ENCODE results near the gene FGFR2. TPM values are rescaled to one million over a fixed set of nuclear protein-coding genes. Genes with fewer than 3 reads are reported as not detected.
A peak's percentile ranks its signal among the peaks of the same experiment; 100 is the strongest.

FGFR2 gene
- polyA plus RNA-seq, 4 donors, result 1.1 to 31.2 (median 2.6) TPM

- Histone ChIP-seq H3K27me3 (ENCODE audit: control insufficient read depth in 3 of 3, insufficient read depth in 3 of 3, low read length in 3 of 3) (peaks cover 0 to 4% (median 2%) of the 10 kb centered on the region in 3 donors), H3K9me3 (ENCODE audit: control insufficient read depth in 2 of 2, insufficient read depth in 1 of 2, low read depth in 1 of 2, low read length in 1 of 2) (no peaks in the 10 kb centered on the region), H3K36me3 (ENCODE audit: control insufficient read depth in 3 of 3, insufficient read depth in 2 of 3, low read depth in 1 of 3, low read length in 3 of 3) (peaks cover 0 to 17% (median 0%) of the 10 kb centered on the region in 3 donors), H3K27ac (ENCODE audit: low read depth in 1 of 3, low read length in 2 of 3) (peak overlapping the region in 1 of 3 donors; percentile 70), H3K4me1 (ENCODE audit: control insufficient read depth in 3 of 3, insufficient read depth in 2 of 3, low read depth in 1 of 3, low read length in 2 of 3) (peaks cover 2 to 9% (median 2%) of the 10 kb centered on the region in 3 donors), H3K4me3 (ENCODE audit: low read depth in 1 of 3, low read length in 3 of 3) (peak overlapping the region; percentile 11 to 79 (median 48))
- FAIRE-seq (no peak), DNase-seq (peak in 1 of 2 donors; percentile 57)
- 41 to 86% (median 69%) methylated on average over 27 to 28 of the region's 28 CpGs for WGBS, 3 donors
Observed at GRCh38 chr10:121595806-121596688, 2.2 kb downstream of the FGFR2 start.

GRCh38 chr10:121595351-121595805 lies 2.9 kb downstream of the FGFR2 start:
- Histone ChIP-seq H3K27me3 (ENCODE audit: control insufficient read depth in 3 of 3, insufficient read depth in 3 of 3, low read length in 3 of 3) (peaks cover 0 to 4% (median 2%) of the 10 kb centered on the region in 3 donors), H3K4me3 (ENCODE audit: low read depth in 1 of 3, low read length in 3 of 3) (peak overlapping the region in 1 of 3 donors; percentile 79), H3K9me3 (ENCODE audit: control insufficient read depth in 2 of 2, insufficient read depth in 1 of 2, low read depth in 1 of 2, low read length in 1 of 2) (no peaks in the 10 kb centered on the region), H3K4me1 (ENCODE audit: control insufficient read depth in 3 of 3, insufficient read depth in 2 of 3, low read depth in 1 of 3, low read length in 2 of 3) (peaks cover 2 to 9% (median 2%) of the 10 kb centered on the region in 3 donors), H3K36me3 (ENCODE audit: control insufficient read depth in 3 of 3, insufficient read depth in 2 of 3, low read depth in 1 of 3, low read length in 3 of 3) (peaks cover 0 to 17% (median 0%) of the 10 kb centered on the region in 3 donors), H3K27ac (ENCODE audit: low read depth in 1 of 3, low read length in 2 of 3) (peak overlapping the region in 1 of 3 donors; percentile 43)
- FAIRE-seq, result no peak
- 66 to 79% (median 72%) methylated on average over 11 of the region's 11 CpGs for WGBS, 3 donors
- no peak for DNase-seq

DNA sequence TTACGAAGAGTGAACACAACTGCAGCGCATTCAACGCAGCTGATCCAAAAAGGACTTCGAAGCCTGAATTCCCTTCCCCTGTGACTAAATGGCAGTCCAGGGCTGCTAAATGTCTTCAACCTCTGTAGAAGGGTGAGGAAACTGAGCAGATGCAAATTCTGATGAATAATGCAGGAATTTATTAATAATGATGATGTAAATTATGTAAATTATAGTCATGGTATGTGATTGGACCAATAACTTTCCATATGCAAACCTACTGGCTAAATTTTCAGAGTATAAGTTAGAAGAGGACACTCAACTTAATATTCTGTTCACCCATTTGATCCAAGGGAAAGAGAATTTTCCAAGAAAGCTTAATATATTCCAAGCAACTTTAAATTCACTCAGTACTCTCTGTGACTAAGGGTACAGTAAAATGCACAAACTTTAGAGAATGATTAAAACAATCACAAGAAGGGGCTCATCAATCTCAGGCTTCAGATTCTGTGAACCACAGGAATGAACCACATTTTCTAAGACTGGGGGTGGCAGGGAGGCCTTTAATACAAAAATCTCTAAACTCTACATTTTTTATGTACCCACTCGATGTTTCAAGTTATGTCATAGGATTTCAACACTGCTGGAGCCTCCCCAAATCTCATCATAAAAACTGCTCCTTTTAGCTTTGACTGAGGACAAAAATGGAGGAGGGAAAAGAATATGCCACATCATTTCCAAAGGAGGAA lies 3.5 kb downstream of the FGFR2 start:
- H3K27ac ChIP-seq (ENCODE audit: low read depth in 1 of 3, low read length in 2 of 3), result no peak overlapping the region
- H3K4me1 ChIP-seq (ENCODE audit: control insufficient read depth in 3 of 3, insufficient read depth in 2 of 3, low read depth in 1 of 3, low read length in 2 of 3), result peaks cover 2 to 9% (median 2%) of the 10 kb centered on the region in 3 donors
- H3K4me3 ChIP-seq (ENCODE audit: low read depth in 1 of 3, low read length in 3 of 3), result no peak overlapping the region
- peaks cover 0 to 17% (median 0%) of the 10 kb centered on the region in 3 donors for H3K36me3 ChIP-seq (ENCODE audit: control insufficient read depth in 3 of 3, insufficient read depth in 2 of 3, low read depth in 1 of 3, low read length in 3 of 3)
- peaks cover 0 to 2% (median under 1%) of the 10 kb centered on the region in 3 donors for H3K27me3 ChIP-seq (ENCODE audit: control insufficient read depth in 3 of 3, insufficient read depth in 3 of 3, low read length in 3 of 3)
- DNase-seq, result no peak
- 84 to 86% (median 86%) methylated on average over 5 of the region's 5 CpGs for WGBS, 3 donors
- H3K9me3 ChIP-seq (ENCODE audit: control insufficient read depth in 2 of 2, insufficient read depth in 1 of 2, low read depth in 1 of 2, low read length in 1 of 2), result no peaks in the 10 kb centered on the region
- no peak for FAIRE-seq

- H3K36me3 ChIP-seq (ENCODE audit: control insufficient read depth in 3 of 3, insufficient read depth in 2 of 3, low read depth in 1 of 3, low read length in 3 of 3), result peaks cover 0 to 17% (median 0%) of the 10 kb centered on the region in 3 donors
- no peak for FAIRE-seq
- 73 to 86% (median 79%) methylated on average over 8 of the region's 8 CpGs for WGBS, 3 donors
Observed at GRCh38 chr10:121594076-121594475, 4.2 kb downstream of the FGFR2 start.

GRCh38 chr10:121593281-121594075 lies 4.8 kb downstream of the FGFR2 start:
- H3K4me1 ChIP-seq (ENCODE audit: control insufficient read depth in 3 of 3, insufficient read depth in 2 of 3, low read depth in 1 of 3, low read length in 2 of 3), result peaks cover 2 to 5% (median 2%) of the 10 kb centered on the region in 3 donors
- no peaks in the 10 kb centered on the region for H3K9me3 ChIP-seq (ENCODE audit: control insufficient read depth in 2 of 2, insufficient read depth in 1 of 2, low read depth in 1 of 2, low read length in 1 of 2)
- FAIRE-seq, result no peak
- no peak overlapping the region for H3K4me3 ChIP-seq (ENCODE audit: low read depth in 1 of 3, low read length in 3 of 3)
- no peak overlapping the region for H3K27ac ChIP-seq (ENCODE audit: low read depth in 1 of 3, low read length in 2 of 3)
- H3K27me3 ChIP-seq (ENCODE audit: control insufficient read depth in 3 of 3, insufficient read depth in 3 of 3, low read length in 3 of 3), result peaks cover 0 to 2% (median 0%) of the 10 kb centered on the region in 3 donors
- H3K36me3 ChIP-seq (ENCODE audit: control insufficient read depth in 3 of 3, insufficient read depth in 2 of 3, low read depth in 1 of 3, low read length in 3 of 3), result peaks cover 0 to 17% (median 0%) of the 10 kb centered on the region in 3 donors
- DNase-seq, result no peak
- 82 to 91% (median 87%) methylated on average over 20 of the region's 20 CpGs for WGBS, 3 donors

More at GRCh38 chr10:121594076-121594475, 4.2 kb downstream of the FGFR2 start:
- Histone ChIP-seq H3K4me1 (ENCODE audit: control insufficient read depth in 3 of 3, insufficient read depth in 2 of 3, low read depth in 1 of 3, low read length in 2 of 3) (peaks cover 2 to 9% (median 2%) of the 10 kb centered on the region in 3 donors), H3K27me3 (ENCODE audit: control insufficient read depth in 3 of 3, insufficient read depth in 3 of 3, low read length in 3 of 3) (peaks cover 0 to 2% (median 0%) of the 10 kb centered on the region in 3 donors), H3K9me3 (ENCODE audit: control insufficient read depth in 2 of 2, insufficient read depth in 1 of 2, low read depth in 1 of 2, low read length in 1 of 2) (no peaks in the 10 kb centered on the region), H3K4me3 (ENCODE audit: low read depth in 1 of 3, low read length in 3 of 3) (no peak overlapping the region), H3K27ac (ENCODE audit: low read depth in 1 of 3, low read length in 2 of 3) (no peak overlapping the region)
- no peak for DNase-seq

DNA sequence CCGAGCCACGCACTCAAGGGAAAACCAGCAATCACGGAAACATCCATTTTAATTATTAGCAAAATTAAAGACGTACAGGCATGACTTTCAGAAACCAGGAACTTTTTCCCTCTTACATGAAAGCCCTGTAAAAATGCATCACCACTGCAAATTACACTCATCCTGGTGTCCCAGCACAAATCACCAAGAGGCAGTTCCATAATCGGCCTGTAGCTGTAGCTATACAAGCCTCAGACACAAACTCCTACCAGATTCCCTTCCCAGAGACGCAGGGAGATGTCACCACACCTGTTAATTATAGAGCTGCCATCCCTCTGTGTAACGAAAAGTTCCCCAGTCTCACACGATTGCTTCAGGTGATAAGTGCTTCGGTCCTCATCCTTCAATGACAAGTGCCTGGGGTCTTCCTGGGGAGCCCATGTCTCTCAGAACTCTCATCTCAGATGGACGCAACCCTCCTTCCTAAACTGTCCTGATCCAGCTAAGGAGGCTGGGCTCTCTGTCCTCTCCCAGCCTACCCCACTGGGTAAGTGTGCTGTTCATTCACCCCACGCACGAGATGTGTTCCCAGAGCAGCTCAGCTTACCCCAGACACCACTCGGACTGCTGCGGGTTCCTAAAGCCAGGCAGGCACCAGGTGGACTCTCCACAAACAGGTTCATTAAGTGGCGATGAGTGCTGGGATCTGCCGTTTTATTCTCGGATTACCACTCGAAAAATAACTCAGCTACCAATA lies 5.9 kb downstream of the FGFR2 start:
- Histone ChIP-seq H3K36me3 (ENCODE audit: control insufficient read depth in 3 of 3, insufficient read depth in 2 of 3, low read depth in 1 of 3, low read length in 3 of 3) (peaks cover 0 to 17% (median 0%) of the 10 kb centered on the region in 3 donors), H3K27me3 (ENCODE audit: control insufficient read depth in 3 of 3, insufficient read depth in 3 of 3, low read length in 3 of 3) (no peaks in the 10 kb centered on the region), H3K4me3 (ENCODE audit: low read depth in 1 of 3, low read length in 3 of 3) (no peak overlapping the region), H3K4me1 (ENCODE audit: control insufficient read depth in 3 of 3, insufficient read depth in 2 of 3, low read depth in 1 of 3, low read length in 2 of 3) (peaks cover 0 to 5% (median 0%) of the 10 kb centered on the region in 3 donors), H3K27ac (ENCODE audit: low read depth in 1 of 3, low read length in 2 of 3) (no peak overlapping the region), H3K9me3 (ENCODE audit: control insufficient read depth in 2 of 2, insufficient read depth in 1 of 2, low read depth in 1 of 2, low read length in 1 of 2) (no peaks in the 10 kb centered on the region)
- WGBS, 3 donors, result 84 to 88% (median 87%) methylated on average over 18 of the region's 18 CpGs
- FAIRE-seq, result no peak
- no peak for DNase-seq

DNA sequence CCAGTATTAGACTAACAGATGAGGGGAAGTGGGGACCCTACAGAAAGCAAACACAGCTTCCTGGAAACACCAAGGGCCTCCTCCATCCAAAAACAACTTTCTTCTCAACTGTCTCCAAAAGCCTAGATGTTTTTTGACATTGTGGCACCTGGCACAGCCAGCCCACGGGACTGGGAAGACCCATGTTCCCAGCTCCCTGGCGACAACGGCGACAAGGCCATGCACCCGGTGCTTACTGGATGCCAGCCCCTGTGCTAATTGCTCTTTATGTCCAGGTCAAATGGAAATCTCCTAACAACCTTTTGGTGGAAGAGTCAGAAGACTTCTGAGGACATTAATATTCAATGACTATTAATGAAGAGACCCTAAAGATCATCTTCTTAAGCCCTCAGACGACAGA lies 7.1 kb downstream of the FGFR2 start:
- no peak for FAIRE-seq
- H3K4me1 ChIP-seq (ENCODE audit: control insufficient read depth in 3 of 3, insufficient read depth in 2 of 3, low read depth in 1 of 3, low read length in 2 of 3), result peaks cover 0 to 5% (median 0%) of the 10 kb centered on the region in 3 donors
- H3K4me3 ChIP-seq (ENCODE audit: low read depth in 1 of 3, low read length in 3 of 3), result no peak overlapping the region
- no peak overlapping the region for H3K27ac ChIP-seq (ENCODE audit: low read depth in 1 of 3, low read length in 2 of 3)
- WGBS, 3 donors, result 82 to 83% (median 82%) methylated on average over 6 of the region's 6 CpGs
- peaks cover 0 to 4% of the 10 kb centered on the region in 2 donors for H3K9me3 ChIP-seq (ENCODE audit: control insufficient read depth in 2 of 2, insufficient read depth in 1 of 2, low read depth in 1 of 2, low read length in 1 of 2)
- DNase-seq, result no peak
- H3K36me3 ChIP-seq (ENCODE audit: control insufficient read depth in 3 of 3, insufficient read depth in 2 of 3, low read depth in 1 of 3, low read length in 3 of 3), result peaks cover 0 to 17% (median 0%) of the 10 kb centered on the region in 3 donors
- no peaks in the 10 kb centered on the region for H3K27me3 ChIP-seq (ENCODE audit: control insufficient read depth in 3 of 3, insufficient read depth in 3 of 3, low read length in 3 of 3)

Data from small intestine (tissue), 7 donors.